Upper lobe of left lung (tissue), 6 donors: ENCODE data around the gene HMMR. TPM values are rescaled to one million over a fixed set of nuclear protein-coding genes. Genes with fewer than 3 reads are reported as not detected.
"Not testable (repeated sequence)": the region's sequence is repeated elsewhere in the genome, so short reads cannot be mapped to it uniquely, and the experiment has no call there.

Experiments used
- ATAC-seq, 2 donors: fragments of 200-7000 bp; cut with Tn5 transposase; one replicate each; pipeline ENCODE4 v1.9.1; 2022; ENCODE audit warnings: mild to moderate bottlenecking in 2 of 2, moderate library complexity in 2 of 2; ENCODE audit not compliant: low FRiP score in 2 of 2
- DNase-seq, 2 donors: peaks; one replicate each; pipeline ENCODE4 v3.0.0-alpha.2; 2019 to 2020
- H3K27ac ChIP-seq, 4 donors: fragments of 200-600 bp; sonication (generic); one replicate each; pipeline ENCODE4 v1.5.1; 2016 to 2019
- H3K27me3 ChIP-seq, 4 donors: fragments of 200-600 bp; sonication (generic); one replicate each; pipeline ENCODE4 v1.5.1; 2017 to 2019
- H3K36me3 ChIP-seq, 4 donors: fragments of 200-600 bp; sonication (generic); one replicate each; pipeline ENCODE4 v1.5.1; 2016 to 2019
- H3K4me1 ChIP-seq, 4 donors: fragments of 200-600 bp; sonication (generic); one replicate each; pipeline ENCODE4 v1.5.1; 2018 to 2019
- H3K4me3 ChIP-seq, 4 donors: fragments of 200-600 bp; sonication (generic); one replicate each; pipeline ENCODE4 v1.5.1; 2017 to 2019; ENCODE audit warnings: mild to moderate bottlenecking in 2 of 4, moderate library complexity in 1 of 4
- H3K9me3 ChIP-seq, 4 donors: fragments of 200-600 bp; sonication (generic); one replicate each; pipeline ENCODE4 v1.5.1; 2018 to 2019
- CTCF ChIP-seq, 6 experiments: fragments of 450-650 bp in 4 of 6; fragments of 200-600 bp in 2 of 6; sonication (generic) in 2 of 6; IDR thresholded peaks; one replicate each; pipeline ENCODE4 v1.5.1; 2016 to 2019; ENCODE audit warnings: antibody characterized with exemption in 6 of 6
- EP300 ChIP-seq, 4 donors: sonication (generic); formaldehyde crosslinking; IDR thresholded peaks; one replicate each; pipeline ENCODE4 v1.5.1; 2017; ENCODE audit warnings: antibody characterized with exemption in 4 of 4, control low read depth in 2 of 4
- POLR2A ChIP-seq, 4 donors: fragments of 450-650 bp; IDR thresholded peaks; one replicate each; pipeline ENCODE4 v1.5.1; 2016 to 2017; ENCODE audit warnings: antibody characterized with exemption in 4 of 4, mild to moderate bottlenecking in 2 of 4
- POLR2AphosphoS5 ChIP-seq, 2 donors: sonication (generic); formaldehyde crosslinking; IDR thresholded peaks; one replicate each; pipeline ENCODE4 v1.5.1; 2017; ENCODE audit warnings: antibody characterized with exemption in 2 of 2
- WGBS, 2 donors: methylation state at CpG; one replicate each; pipeline ENCODE4 v1.1.5; 2017 to 2018; 5-methylcytosine and 5-hydroxymethylcytosine counted together
- total RNA-seq, 6 donors: library from RNA; depleted of rRNA in 4 of 6; stranded (reverse); fragments of >200 nt in 4 of 6; gene quantifications; one replicate each; pipeline versions ENCODE4 v1.1.0 to v1.2.1, GENCODE V29; 2016 to 2021
- donor health status: DM: no; HTN: no; CAD: no; lungs with moderate emphysema.
- donor health status: DM: no; HTN: yes; CAD: no; lungs with severe emphysema.

The HMMR gene, protein sequence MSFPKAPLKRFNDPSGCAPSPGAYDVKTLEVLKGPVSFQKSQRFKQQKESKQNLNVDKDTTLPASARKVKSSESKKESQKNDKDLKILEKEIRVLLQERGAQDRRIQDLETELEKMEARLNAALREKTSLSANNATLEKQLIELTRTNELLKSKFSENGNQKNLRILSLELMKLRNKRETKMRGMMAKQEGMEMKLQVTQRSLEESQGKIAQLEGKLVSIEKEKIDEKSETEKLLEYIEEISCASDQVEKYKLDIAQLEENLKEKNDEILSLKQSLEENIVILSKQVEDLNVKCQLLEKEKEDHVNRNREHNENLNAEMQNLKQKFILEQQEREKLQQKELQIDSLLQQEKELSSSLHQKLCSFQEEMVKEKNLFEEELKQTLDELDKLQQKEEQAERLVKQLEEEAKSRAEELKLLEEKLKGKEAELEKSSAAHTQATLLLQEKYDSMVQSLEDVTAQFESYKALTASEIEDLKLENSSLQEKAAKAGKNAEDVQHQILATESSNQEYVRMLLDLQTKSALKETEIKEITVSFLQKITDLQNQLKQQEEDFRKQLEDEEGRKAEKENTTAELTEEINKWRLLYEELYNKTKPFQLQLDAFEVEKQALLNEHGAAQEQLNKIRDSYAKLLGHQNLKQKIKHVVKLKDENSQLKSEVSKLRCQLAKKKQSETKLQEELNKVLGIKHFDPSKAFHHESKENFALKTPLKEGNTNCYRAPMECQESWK
- 1 to 10 TPM in 5 of 6 donors, under 1 TPM in 1; 0.74 to 4.2 (median 1.9) TPM for total RNA-seq

DNA sequence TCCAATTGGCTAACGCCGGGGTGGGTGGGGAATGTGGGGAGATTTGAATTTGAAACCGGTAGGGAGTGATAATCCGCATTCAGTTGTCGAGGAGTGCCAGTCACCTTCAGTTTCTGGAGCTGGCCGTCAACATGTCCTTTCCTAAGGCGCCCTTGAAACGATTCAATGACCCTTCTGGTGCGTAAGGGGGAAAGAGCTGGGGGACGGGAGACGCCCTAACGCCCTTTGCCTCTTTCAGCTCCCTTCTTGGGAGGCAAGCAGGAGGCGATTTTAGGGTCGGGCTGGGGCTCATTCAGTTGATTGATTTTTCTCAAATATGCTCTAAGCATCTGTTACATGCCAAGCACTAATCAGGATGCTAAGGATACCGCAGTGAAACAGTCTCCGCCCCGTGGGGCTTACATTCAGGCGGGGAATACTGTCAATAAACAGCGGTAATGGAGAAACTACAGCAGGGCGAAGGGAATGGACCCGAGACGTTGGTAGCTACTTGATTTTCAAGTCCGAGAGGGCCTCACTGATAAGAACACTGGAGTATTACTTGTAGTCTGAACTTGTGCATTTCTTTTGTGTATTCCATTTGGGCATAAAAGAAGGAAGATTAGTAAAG, at the start of gene HMMR:
HMMR (plus strand) TSS at position 71 of the 610 bp plus-strand sequence; CDS start at position 132, 61 bp downstream.
- H3K4me1 ChIP-seq = peaks cover 20 to 32% (median 21%) of the 10 kb centered on the region in 4 donors
- no peaks in the 10 kb centered on the region for H3K27me3 ChIP-seq
- H3K27ac ChIP-seq = peak within 1 kb of the TSS; percentile 96 to 97 (median 96)
- H3K36me3 ChIP-seq = peaks cover 0 to 3% (median 0%) of the 10 kb centered on the region in 4 donors
- WGBS, 2 donors = 0 to 1% methylated on average over 18 to 23 of the region's 23 CpGs
- H3K4me3 ChIP-seq = peak within 1 kb of the TSS; percentile 51 to 91 (median 79)
- H3K9me3 ChIP-seq = no peaks in the 10 kb centered on the region
- no peak for DNase-seq
- TF ChIP-seq EP300 (IDR thresholded peaks at IDR 0.05) = no peak
- no peak for TF ChIP-seq POLR2AphosphoS5 (IDR thresholded peaks at IDR 0.05)
- no peak for TF ChIP-seq CTCF (IDR thresholded peaks at IDR 0.05)
- TF ChIP-seq POLR2A (IDR thresholded peaks at IDR 0.05) = no peak
- ATAC-seq = no peak

DNA sequence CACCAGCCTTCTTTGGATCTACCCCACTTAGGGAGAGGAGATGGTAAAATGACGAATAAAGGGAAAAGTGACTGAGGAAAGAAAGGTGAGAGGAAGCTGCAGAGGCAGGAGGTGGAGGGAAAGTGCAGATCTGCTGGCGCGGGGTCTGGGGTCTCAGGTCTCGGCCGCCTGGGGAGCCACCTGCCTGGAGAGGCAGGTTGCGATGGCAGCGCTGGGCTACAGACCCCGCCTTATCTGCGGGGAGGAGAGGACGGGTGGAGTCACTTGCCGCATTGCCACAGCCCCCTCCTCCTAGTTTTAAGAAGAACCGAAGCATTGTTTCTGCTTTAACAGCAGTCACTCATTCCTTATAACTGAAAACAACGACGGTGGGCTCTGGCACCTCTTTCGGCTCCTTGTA, 44.8 kb upstream of the HMMR start:
- H3K36me3 ChIP-seq, H3K27me3 ChIP-seq, H3K4me3 ChIP-seq, H3K4me1 ChIP-seq, H3K9me3 ChIP-seq, ATAC-seq, H3K27ac ChIP-seq: not testable (repeated sequence)
- DNase-seq = peak in 1 of 2 donors; percentile 45
- 30 to 43% methylated on average over 15 of the region's 15 CpGs for WGBS, 2 donors

GRCh38 chr5:163424836-163425235, 35.6 kb upstream of the HMMR start:
- no peaks in the 10 kb centered on the region for H3K36me3 ChIP-seq
- TF ChIP-seq POLR2A (IDR thresholded peaks at IDR 0.05) (no peak), CTCF (IDR thresholded peaks at IDR 0.05) (no peak), POLR2AphosphoS5 (IDR thresholded peaks at IDR 0.05) (no peak), EP300 (IDR thresholded peaks at IDR 0.05) (no peak)
- no peak overlapping the region for H3K4me3 ChIP-seq
- no peak overlapping the region for H3K27ac ChIP-seq
- DNase-seq (no peak), ATAC-seq (no peak)
- no peaks in the 10 kb centered on the region for H3K27me3 ChIP-seq
- H3K4me1 ChIP-seq = no peaks in the 10 kb centered on the region
- 83 to 100% methylated on average over 1 of the region's 1 CpG for WGBS, 2 donors
- no peaks in the 10 kb centered on the region for H3K9me3 ChIP-seq

GRCh38 chr5:163426128-163426527, 34.3 kb upstream of the HMMR start:
- not testable (repeated sequence) for H3K9me3 ChIP-seq, DNase-seq, H3K27me3 ChIP-seq, ATAC-seq, H3K4me1 ChIP-seq, H3K4me3 ChIP-seq, H3K27ac ChIP-seq, H3K36me3 ChIP-seq
- WGBS, 2 donors = 30 to 36% methylated on average over 4 of the region's 4 CpGs

DNA sequence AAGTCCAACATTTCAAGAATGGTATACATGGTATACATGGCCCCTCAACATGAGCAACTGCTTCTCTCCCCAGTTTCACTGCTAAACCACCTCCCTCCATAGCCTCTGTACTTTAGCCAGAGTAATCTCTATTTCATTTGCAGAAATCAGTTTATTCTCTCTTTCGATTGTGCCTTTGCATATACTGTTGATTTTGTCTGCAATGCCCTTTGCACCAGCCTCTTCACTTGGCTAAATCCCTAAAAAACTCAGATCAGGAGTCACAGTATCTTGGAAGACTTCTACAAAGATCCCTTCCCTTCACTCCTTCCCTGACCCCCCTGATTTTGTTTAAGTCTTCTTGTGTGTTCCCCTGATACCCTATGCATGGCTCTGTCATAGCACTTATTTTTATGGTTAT, 27.9 kb upstream of the HMMR start:
- Histone ChIP-seq H3K27ac (no peak overlapping the region), H3K4me3 (no peak overlapping the region), H3K36me3 (no peaks in the 10 kb centered on the region), H3K4me1 (peaks cover 0 to 5% (median 0%) of the 10 kb centered on the region in 4 donors), H3K9me3 (no peaks in the 10 kb centered on the region), H3K27me3 (no peaks in the 10 kb centered on the region)
- DNase-seq (no peak), ATAC-seq (no peak)
- TF ChIP-seq CTCF (IDR thresholded peaks at IDR 0.05) (no peak), POLR2AphosphoS5 (IDR thresholded peaks at IDR 0.05) (no peak), POLR2A (IDR thresholded peaks at IDR 0.05) (no peak), EP300 (IDR thresholded peaks at IDR 0.05) (no peak)
- 82 to 95% methylated on average over 1 of the region's 1 CpG for WGBS, 2 donors
